Erythroblast (primary cell): ENCODE results near the gene POU3F4.

Source experiments
- DNase-seq, 2 experiments: peaks; one replicate each; lab custom pipeline; 2025; lab: John Stamatoyannopoulos, UW
- GATA1 ChIP-seq: IDR thresholded peaks from 2 replicates; pipeline ENCODE4 v1.6.1; 2011; ENCODE audit warnings: low read depth, mild to moderate bottlenecking, control low read depth, low read length, moderate library complexity
- POLR2A ChIP-seq: IDR thresholded peaks from 2 replicates; pipeline ENCODE4 v1.6.1; 2011; ENCODE audit warnings: mild to moderate bottlenecking, low read length

POU3F4 gene

GRCh38 chrX:83508006-83508405 lies at the start of gene POU3F4:
Gene POU3F4 (plus strand): TSS chrX:83508290. CDS start chrX:83508325, 35 bp downstream.
- DNase-seq = no peak

DNA sequence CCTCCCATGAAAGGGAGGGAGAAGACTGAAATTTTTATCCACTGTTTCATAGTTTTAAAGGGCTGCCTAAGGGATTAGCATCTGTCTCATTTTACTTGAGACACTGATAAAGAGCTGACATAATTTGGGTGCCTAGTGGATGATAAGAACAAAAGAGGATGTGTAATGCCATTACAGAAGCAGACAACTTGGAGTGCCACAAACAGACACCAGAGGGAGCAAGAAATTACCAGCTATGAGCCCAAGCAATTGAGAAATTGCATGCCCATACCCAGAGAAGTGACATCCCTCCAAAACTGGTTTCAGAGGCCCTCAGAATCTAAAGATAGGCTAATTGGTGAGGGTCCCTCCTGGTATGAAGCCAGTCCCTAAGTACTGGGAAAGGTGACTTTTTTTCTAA lies 38.5 kb upstream of the POU3F4 start:
- DNase-seq = peak in 1 of 2 experiments; percentile 0
- TF ChIP-seq POLR2A = no peak
- no peak for TF ChIP-seq GATA1

More at GRCh38 chrX:83508006-83508405, at the start of gene POU3F4:
- TF ChIP-seq POLR2A (no peak), GATA1 (no peak)

DNA sequence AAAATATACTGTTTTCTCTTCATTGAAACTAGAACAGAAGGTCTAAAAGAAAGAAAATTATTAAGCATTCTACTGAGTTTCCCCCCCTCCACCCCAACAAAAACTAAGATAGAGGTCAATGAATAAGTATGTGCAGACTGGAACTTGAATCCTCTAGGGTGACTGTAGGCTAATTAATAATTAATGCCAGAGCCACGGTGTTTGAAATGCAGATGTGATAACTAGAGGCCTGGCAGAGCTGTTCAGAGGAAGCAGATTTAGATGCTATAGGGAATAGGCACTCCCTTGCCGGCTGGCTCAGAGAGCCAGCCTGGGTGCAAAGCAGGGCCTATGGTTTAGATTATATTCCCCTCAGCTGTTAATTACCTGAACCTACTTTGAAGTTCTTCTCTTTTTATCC lies 12.2 kb upstream of the POU3F4 start:
- no peak for DNase-seq
- no peak for TF ChIP-seq POLR2A
- no peak for TF ChIP-seq GATA1

DNA sequence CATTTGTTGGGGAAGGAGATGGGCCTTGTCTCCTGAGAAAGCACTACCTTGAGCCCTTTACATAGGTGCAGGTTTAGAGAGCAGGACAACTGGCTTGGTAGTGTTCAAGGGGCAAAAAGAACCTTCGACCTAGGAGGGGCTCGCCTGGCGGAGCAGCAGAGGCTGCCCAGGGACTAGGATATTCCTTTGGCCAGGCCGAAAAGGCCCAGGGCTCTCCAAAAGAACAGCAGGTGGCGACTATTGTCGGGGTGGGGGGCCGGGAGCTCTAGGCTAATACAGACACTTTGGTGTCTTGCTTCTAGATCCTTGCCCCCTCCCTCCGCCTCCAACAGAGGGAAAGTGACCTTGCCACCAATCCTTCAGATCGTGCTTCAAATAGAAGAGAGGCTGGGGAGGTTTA lies 7.1 kb upstream of the POU3F4 start:
- DNase-seq = no peak
- TF ChIP-seq GATA1 (no peak), POLR2A (no peak)

DNA sequence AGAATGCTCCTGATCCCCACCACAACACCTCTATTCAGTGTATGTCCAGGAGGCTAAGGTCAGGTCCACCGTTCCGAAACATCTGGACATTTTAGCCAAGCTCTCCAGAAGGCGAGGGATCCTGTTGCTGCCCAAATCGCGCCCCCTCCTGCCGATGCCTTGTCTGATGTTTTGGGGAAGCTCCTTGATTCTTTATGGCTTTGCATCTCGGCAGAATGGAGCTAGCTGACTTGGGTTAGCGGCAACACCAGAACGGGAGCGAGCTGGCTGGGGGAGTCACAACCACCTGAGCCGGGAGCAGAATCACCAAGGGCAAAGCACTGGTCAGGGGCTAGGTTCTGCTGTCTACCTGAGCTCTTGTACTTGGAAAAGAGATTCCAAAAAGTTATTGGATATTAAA lies 6.6 kb upstream of the POU3F4 start:
- DNase-seq = no peak
- TF ChIP-seq GATA1 = no peak
- TF ChIP-seq POLR2A = no peak

GRCh38 chrX:83504721-83505479 lies 3.2 kb upstream of the POU3F4 start:
- no peak for DNase-seq
- TF ChIP-seq POLR2A (no peak), GATA1 (no peak)

- no peak for DNase-seq
- TF ChIP-seq POLR2A (no peak), GATA1 (no peak)
Observed at GRCh38 chrX:83508526-83509253, 600 bp downstream of the POU3F4 start.

DNA sequence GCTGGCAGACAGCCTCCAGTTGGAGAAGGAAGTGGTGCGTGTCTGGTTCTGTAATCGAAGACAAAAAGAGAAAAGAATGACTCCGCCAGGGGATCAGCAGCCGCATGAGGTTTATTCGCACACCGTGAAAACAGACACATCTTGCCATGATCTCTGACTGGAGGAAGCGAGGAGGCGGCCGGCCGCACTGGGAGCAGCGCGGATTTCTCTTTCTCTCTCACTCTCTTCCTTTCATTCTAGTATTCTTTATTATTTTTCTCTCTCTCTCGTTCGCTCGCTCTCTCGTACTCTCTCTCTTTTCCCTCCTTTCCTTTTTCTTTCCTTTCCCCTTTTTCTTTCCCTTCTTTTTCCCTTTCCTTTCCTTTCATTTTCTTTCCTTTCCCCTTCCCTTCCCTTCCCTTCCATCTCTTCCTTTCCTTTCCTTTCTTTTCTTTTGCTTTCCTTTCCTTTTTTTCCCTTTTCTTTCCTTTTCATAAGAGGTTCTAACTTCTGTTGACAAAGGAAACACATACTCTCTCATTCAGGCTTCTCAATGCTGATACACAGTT lies 1.2 kb downstream of the POU3F4 start:
- DNase-seq = no peak
- TF ChIP-seq POLR2A (no peak), GATA1 (no peak)

DNA sequence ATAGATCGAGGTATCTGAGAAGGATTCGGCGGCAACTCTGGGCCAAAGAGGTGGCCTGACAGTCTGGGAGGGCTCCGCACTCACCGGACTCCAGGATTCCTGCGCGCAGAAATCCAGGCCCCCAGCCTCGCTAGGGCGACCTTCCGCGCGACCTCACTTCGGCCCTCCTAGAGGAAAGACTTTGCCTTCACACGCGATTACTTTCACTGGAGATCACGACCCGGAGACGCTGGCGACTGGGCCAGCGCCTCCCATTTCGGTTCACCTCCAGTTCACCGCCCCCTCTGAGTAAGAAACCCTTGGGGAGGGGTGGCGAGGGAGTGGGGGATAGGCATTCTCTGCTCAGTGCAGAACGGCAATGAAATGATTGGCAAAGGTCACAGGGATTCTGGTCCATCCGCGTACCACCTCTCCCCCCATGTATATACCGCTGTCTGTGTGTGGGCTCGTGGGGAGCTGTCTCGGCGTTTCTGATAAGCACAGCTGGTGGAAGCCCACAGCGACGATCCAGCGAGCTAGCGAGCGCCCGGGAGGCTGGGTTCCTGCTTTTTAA lies 2.5 kb downstream of the POU3F4 start:
- no peak for DNase-seq
- TF ChIP-seq GATA1 (no peak), POLR2A (no peak)

GRCh38 chrX:83511208-83511607 lies 3.1 kb downstream of the POU3F4 start:
- no peak for DNase-seq

DNA sequence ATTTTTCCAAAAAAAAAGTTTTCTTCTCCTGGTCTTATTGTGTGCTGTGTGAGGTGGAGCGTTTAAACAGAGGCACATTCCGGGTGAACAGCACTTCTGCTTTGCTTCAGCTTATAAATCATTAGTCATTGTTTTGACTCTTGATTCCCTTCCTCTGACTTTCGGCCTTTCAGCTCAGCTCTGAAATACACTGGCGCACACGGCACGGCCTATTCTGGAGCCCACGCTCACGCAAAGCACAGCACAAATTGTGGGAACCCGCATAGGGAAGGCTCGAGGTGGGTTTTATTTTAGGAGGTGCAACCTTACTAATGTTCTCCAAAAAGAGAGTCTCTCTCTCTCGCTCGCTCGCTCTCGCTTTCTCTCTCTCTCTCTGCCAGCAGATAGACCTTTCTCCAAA lies 4.0 kb downstream of the POU3F4 start:
- no peak for DNase-seq
- no peak for TF ChIP-seq POLR2A
- no peak for TF ChIP-seq GATA1

More at GRCh38 chrX:83511208-83511607, 3.1 kb downstream of the POU3F4 start:
- no peak for TF ChIP-seq GATA1
- TF ChIP-seq POLR2A = no peak

DNA sequence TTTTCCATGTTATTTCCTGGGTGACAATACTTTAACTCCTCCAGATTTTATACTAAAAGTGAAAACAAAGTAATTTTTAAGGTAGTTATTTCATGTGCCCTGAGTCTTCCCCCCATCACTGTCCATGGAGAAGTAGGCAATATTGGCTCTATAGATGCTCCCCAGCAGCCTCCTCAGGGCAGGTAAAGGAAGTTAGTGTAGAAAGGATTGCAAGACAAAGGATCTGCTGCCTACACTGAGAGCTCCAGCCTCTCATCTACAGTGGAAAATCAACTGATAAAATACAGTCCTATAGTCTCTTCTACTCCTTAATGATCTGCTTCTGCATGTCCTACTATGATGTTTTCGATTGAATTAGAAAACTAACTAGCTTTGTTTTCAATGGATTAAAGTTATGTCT lies 8.5 kb downstream of the POU3F4 start:
- no peak for DNase-seq
- TF ChIP-seq GATA1 (no peak), POLR2A (no peak)

DNA sequence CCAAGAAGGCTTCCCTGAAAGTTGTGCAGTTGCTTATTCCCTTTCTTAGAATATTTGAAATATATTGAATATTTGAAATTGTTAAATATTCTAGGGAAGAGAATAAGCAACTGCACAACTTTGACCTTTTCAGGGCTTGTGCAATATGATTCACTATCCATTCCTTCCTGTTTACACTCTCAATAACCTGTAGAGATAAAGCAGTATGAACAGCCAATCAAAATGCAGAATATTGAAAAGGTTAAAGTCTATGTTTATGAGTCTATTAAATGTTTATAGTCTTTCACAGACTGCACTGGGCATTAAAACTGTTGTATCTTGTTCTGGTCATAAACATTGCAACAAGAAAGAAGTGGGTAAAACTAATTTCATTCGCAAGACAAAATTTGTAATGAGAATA lies 13.8 kb downstream of the POU3F4 start:
- DNase-seq = no peak
- TF ChIP-seq POLR2A = no peak
- no peak for TF ChIP-seq GATA1

DNA sequence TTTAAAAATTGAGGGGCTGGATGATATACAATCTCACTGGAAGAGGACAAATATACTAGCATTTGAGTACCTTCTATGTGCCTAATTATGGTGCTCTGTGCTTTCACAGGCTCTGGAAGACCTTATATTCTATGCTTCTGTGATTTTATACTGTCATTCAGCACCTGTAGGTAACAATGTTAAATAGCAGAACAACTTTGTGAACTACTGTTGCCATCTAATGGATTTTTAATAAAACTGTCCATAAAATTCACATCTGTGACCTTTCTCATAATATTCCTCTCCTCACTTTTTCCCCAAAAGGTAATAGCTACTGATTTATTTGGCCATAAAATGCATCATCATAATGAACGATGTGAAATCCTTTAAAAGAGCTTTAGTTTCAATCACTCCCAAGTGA lies 21.9 kb downstream of the POU3F4 start:
- DNase-seq = no peak

More for the DNA sequence above, 21.9 kb downstream of the POU3F4 start:
- no peak for TF ChIP-seq POLR2A
- TF ChIP-seq GATA1 = no peak
